ENCODE results near the gene NEDD9. TPM values are rescaled to one million over a fixed set of nuclear protein-coding genes. Genes with fewer than 3 reads are reported as not detected.

NEDD9 gene
- total RNA-seq, 1 experiment from 2014 or later: 0.17 TPM

DNA sequence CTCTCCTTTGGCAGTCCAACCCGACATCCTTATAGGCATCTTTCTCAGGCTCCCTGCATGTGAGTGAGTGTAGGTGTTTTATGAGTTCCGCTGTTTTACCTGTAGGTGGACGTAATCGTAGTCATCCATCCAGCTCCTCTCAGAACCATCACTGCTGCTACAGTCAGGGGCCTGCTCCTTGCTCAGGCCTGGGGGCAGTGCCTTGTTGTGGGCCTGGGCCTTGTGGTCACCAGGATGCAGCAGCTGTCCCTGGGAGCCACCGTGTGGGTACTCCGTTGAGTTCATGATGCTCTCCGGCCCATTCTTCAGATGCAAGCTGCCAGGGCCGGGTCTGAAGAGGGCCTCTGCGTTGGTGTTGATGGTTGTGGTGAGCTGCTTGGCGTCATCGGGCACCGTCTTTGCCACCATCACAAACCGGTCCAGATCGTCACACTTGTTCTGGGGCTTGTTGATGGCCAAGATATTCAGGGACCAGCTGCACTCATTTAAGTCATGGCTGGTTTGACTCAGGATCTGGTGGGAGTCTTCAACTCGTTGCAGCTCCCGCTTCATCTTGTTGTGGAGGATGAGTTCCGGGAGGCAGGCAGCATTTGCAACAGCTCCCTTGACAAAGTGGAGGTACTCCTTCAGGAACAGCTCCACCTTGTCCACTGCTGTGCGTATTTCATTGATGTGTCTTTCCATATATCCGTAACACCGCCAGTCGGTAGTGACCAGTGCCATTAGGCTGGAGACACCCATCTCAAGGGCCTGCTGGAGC lies 42.4 kb downstream of the NEDD9 start:
- no peak for TF ChIP-seq POLR2A (IDR thresholded peaks at IDR 0.05; ENCODE audit: borderline replicate concordance, extremely low read depth, insufficient read depth, insufficient read length)
- TF ChIP-seq, protein P1, sequence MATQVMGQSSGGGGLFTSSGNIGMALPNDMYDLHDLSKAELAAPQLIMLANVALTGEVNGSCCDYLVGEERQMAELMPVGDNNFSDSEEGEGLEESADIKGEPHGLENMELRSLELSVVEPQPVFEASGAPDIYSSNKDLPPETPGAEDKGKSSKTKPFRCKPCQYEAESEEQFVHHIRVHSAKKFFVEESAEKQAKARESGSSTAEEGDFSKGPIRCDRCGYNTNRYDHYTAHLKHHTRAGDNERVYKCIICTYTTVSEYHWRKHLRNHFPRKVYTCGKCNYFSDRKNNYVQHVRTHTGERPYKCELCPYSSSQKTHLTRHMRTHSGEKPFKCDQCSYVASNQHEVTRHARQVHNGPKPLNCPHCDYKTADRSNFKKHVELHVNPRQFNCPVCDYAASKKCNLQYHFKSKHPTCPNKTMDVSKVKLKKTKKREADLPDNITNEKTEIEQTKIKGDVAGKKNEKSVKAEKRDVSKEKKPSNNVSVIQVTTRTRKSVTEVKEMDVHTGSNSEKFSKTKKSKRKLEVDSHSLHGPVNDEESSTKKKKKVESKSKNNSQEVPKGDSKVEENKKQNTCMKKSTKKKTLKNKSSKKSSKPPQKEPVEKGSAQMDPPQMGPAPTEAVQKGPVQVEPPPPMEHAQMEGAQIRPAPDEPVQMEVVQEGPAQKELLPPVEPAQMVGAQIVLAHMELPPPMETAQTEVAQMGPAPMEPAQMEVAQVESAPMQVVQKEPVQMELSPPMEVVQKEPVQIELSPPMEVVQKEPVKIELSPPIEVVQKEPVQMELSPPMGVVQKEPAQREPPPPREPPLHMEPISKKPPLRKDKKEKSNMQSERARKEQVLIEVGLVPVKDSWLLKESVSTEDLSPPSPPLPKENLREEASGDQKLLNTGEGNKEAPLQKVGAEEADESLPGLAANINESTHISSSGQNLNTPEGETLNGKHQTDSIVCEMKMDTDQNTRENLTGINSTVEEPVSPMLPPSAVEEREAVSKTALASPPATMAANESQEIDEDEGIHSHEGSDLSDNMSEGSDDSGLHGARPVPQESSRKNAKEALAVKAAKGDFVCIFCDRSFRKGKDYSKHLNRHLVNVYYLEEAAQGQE (IDR thresholded peaks at IDR 0.05; ENCODE audit: low read depth): no peak
- no peak for TF ChIP-seq ZNF274 (IDR thresholded peaks at IDR 0.05; ENCODE audit: low read depth, low read length)
- TF ChIP-seq, protein P2, sequence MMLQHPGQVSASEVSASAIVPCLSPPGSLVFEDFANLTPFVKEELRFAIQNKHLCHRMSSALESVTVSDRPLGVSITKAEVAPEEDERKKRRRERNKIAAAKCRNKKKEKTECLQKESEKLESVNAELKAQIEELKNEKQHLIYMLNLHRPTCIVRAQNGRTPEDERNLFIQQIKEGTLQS (IDR thresholded peaks at IDR 0.05): no peak
- no peak for TF ChIP-seq EZH2 (IDR thresholded peaks at IDR 0.05)
- no peak for TF ChIP-seq YY1 (IDR thresholded peaks at IDR 0.05; ENCODE audit: extremely low read depth, insufficient replicate concordance, low read depth, low read length)
- no peak for TF ChIP-seq FOSL1 (IDR thresholded peaks at IDR 0.05; ENCODE audit: low read depth)
- TF ChIP-seq SRF (IDR thresholded peaks at IDR 0.05; ENCODE audit: low read depth): no peak
- TF ChIP-seq, protein P3, sequence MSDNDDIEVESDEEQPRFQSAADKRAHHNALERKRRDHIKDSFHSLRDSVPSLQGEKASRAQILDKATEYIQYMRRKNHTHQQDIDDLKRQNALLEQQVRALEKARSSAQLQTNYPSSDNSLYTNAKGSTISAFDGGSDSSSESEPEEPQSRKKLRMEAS (IDR thresholded peaks at IDR 0.05): no peak
- no peaks in the 10 kb centered on the region; the same call in 1 of the 2 replicates for H3K27me3 ChIP-seq (ENCODE audit: insufficient read depth, low read length)
- intact Hi-C loops (cut with micrococcal nuclease): no loop called here
- no peak overlapping the region for H3K9ac ChIP-seq (ENCODE audit: low read length)
- ChIA-PET CTCF (interaction anchor here (1.0 kb wide), 1 partner anchor 9 kb away, joined by 3 read pairs; no protein-coding TSS in a partner anchor), POLR2A (no interaction called here), RAD21 (ENCODE audit: low non-redundant PET in 1 of 2, low total read pairs in 2 of 2, uncharacterized antibody in 2 of 2, unreplicated experiment in 2 of 2) (no interaction called here)
- no peak overlapping the region for H2AFZ ChIP-seq (ENCODE audit: low read depth, low read length, poor library complexity, severe bottlenecking)
- H3K9me2 ChIP-seq (ENCODE audit: insufficient read depth): no peaks in the 10 kb centered on the region
- H3K27ac ChIP-seq (ENCODE audit: low read depth, low read length): no peak overlapping the region
- H3K4me1 ChIP-seq (ENCODE audit: control insufficient read depth in 1 of 2, insufficient read depth in 2 of 2, low read length in 2 of 2): no peaks in the 10 kb centered on the region
- DNase-seq (ENCODE audit: low read depth, low spot score) (no peak), ATAC-seq (no peak)
- H3K4me2 ChIP-seq (ENCODE audit: low read length): no peak overlapping the region
- no peaks in the 10 kb centered on the region for H3K9me3 ChIP-seq (ENCODE audit: control insufficient read depth in 1 of 2, insufficient read depth in 1 of 2, low read depth in 1 of 2, low read length in 2 of 2)
- H3K4me3 ChIP-seq (replicated peaks in 1 of 2; ENCODE audit: low read depth in 1 of 2, low read length in 2 of 2): no peak overlapping the region
- no TSS peak for BruUV-seq (replicated peaks)
- no peaks in the 10 kb centered on the region for H3K36me3 ChIP-seq (ENCODE audit: control insufficient read depth in 1 of 2, insufficient read depth in 2 of 2, low read length in 2 of 2)
- H4K20me1 ChIP-seq (ENCODE audit: insufficient read depth): no peaks in the 10 kb centered on the region
- H3K79me2 ChIP-seq (ENCODE audit: insufficient read depth, low read length): no peaks in the 10 kb centered on the region

Data from HCT116 (cell line).